H1 (cell line): ENCODE measurements around the gene RAP1A. TPM values are rescaled to one million over a fixed set of nuclear protein-coding genes. Genes with fewer than 3 reads are reported as not detected.

Source experiments
- CTCF ChIA-PET: fragments of 300-600 bp; sonication (Branson Sonifier 250); formaldehyde crosslinking; loops from one replicate; lab custom pipeline; 2021; ENCODE audit not compliant: partially characterized antibody; lab: Charles Lee
- POLR2A ChIA-PET: fragments of 300-600 bp; sonication (Branson Sonifier 250); formaldehyde crosslinking; loops from one replicate; lab custom pipeline; 2021; ENCODE audit warnings: inconsistent platforms; ENCODE audit not compliant: partially characterized antibody; lab: Charles Lee
- DNase-seq, 2 experiments: peaks; one replicate each; pipeline versions ENCODE4 v3.0.0 to v3.0.0-alpha.2; 2010 to 2022; ENCODE audit warnings: low spot score in 2 of 2, low read depth in 1 of 2, mixed read lengths in 1 of 2
- FAIRE-seq: peaks from 2 replicates; lab custom pipeline; 2011; peaks lifted over from hg19 to GRCh38; lab: Jason Lieb, UNC
- H2AFZ ChIP-seq: 2 replicates; pipeline ENCODE4 v1.8.1; 2012; ENCODE audit warnings: low read length, inconsistent platforms
- H2AK5ac ChIP-seq: 2 replicates; pipeline ENCODE4 v1.6.1; 2013; ENCODE audit warnings: low read depth, low read length
- H2BK120ac ChIP-seq: replicated peaks from 2 replicates; pipeline ENCODE3; 2013; ENCODE audit warnings: low read depth, low read length, inconsistent platforms
- H2BK12ac ChIP-seq: 2 replicates; pipeline ENCODE4 v1.6.1; 2013; ENCODE audit warnings: low read depth, low read length
- H2BK15ac ChIP-seq: 2 replicates; pipeline ENCODE4 v1.6.1; 2013; ENCODE audit warnings: low read length
- H2BK20ac ChIP-seq: 2 replicates; pipeline ENCODE4 v1.6.1; 2013; ENCODE audit warnings: low read length
- H2BK5ac ChIP-seq: 2 replicates; pipeline ENCODE4 v1.6.1; 2013; ENCODE audit warnings: low read depth, low read length
- H3K14ac ChIP-seq: 2 replicates; pipeline ENCODE4 v1.6.1; 2013; ENCODE audit warnings: inconsistent platforms; ENCODE audit not compliant: insufficient read length
- H3K18ac ChIP-seq: 2 replicates; pipeline ENCODE4 v1.6.1; 2013; ENCODE audit warnings: low read length; ENCODE audit errors: extremely low read depth
- H3K23ac ChIP-seq: 2 replicates; pipeline ENCODE4 v1.6.1; 2013; ENCODE audit warnings: inconsistent platforms; ENCODE audit not compliant: insufficient read length
- H3K23me2 ChIP-seq: 2 replicates; pipeline ENCODE4 v1.6.1; 2013; ENCODE audit warnings: low read depth, low read length
- H3K27ac ChIP-seq: 2 replicates; pipeline ENCODE4 v1.6.1; 2011; ENCODE audit warnings: low read depth, low read length, inconsistent platforms
- H3K27me3 ChIP-seq, 4 experiments: replicated peaks in 1 of 4; 1 replicate in 1 of 4; 2 replicates in 3 of 4; pipeline versions ENCODE4 v1.6.1 to v1.8.1; 2011 to 2013; ENCODE audit warnings: low read length in 3 of 4, mild to moderate bottlenecking in 3 of 4, inconsistent platforms in 2 of 4, mixed read lengths in 2 of 4, moderate library complexity in 1 of 4; ENCODE audit not compliant: control insufficient read depth in 3 of 4, insufficient read depth in 3 of 4; ENCODE audit errors: extremely low read depth in 1 of 4
- H3K36me3 ChIP-seq, 4 experiments: 2 replicates each; pipeline versions ENCODE4 v1.6.1 to v1.8.1; 2011 to 2013; ENCODE audit warnings: mild to moderate bottlenecking in 4 of 4, low read length in 3 of 4, moderate library complexity in 2 of 4, control low read depth in 1 of 4, inconsistent platforms in 1 of 4; ENCODE audit not compliant: insufficient read depth in 4 of 4, control insufficient read depth in 2 of 4
- H3K4ac ChIP-seq: replicated peaks from 2 replicates; pipeline ENCODE3; 2013; ENCODE audit warnings: low read length, low read depth, mixed read lengths, inconsistent platforms; ENCODE audit not compliant: insufficient read length
- H3K4me1 ChIP-seq, 4 experiments: replicated peaks in 1 of 4; 1 replicate in 1 of 4; 2 replicates in 3 of 4; pipeline versions ENCODE4 v1.6.1 to v1.8.1; 2011 to 2013; ENCODE audit warnings: low read length in 3 of 4, inconsistent platforms in 2 of 4, mixed read lengths in 1 of 4; ENCODE audit not compliant: insufficient read depth in 4 of 4, control insufficient read depth in 3 of 4
- H3K4me2 ChIP-seq, 2 experiments: 2 replicates each; pipeline versions ENCODE4 v1.6.1 to v1.8.1; 2011 to 2013; ENCODE audit warnings: low read depth in 2 of 2, low read length in 2 of 2, control low read depth in 1 of 2, inconsistent platforms in 1 of 2, mild to moderate bottlenecking in 1 of 2; ENCODE audit not compliant: insufficient read depth in 1 of 2
- H3K4me3 ChIP-seq, 4 experiments: fragments of 200-600, 300-600 bp in 1 of 4; sonication (generic), shearing (Covaris generic), sonication (Bioruptor Twin) in 1 of 4; 2 replicates each; pipeline versions ENCODE4 v1.5.1 to v1.8.1; 2011 to 2016; ENCODE audit warnings: low read length in 4 of 4, low read depth in 3 of 4, control low read depth in 2 of 4, inconsistent platforms in 2 of 4, mild to moderate bottlenecking in 2 of 4, mixed read lengths in 1 of 4, moderate library complexity in 1 of 4; ENCODE audit not compliant: insufficient read depth in 2 of 4; ENCODE audit errors: extremely low read depth in 1 of 4
- H3K56ac ChIP-seq: replicated peaks from 2 replicates; pipeline ENCODE3; 2013; ENCODE audit warnings: low read depth, mild to moderate bottlenecking, mixed read lengths, low read length, inconsistent platforms; ENCODE audit not compliant: insufficient read length
- H3K79me1 ChIP-seq: 2 replicates; pipeline ENCODE4 v1.6.1; 2013; ENCODE audit warnings: low read depth, low read length, control low read depth
- H3K79me2 ChIP-seq, 2 experiments: 2 replicates each; pipeline versions ENCODE4 v1.6.1 to v1.8.1; 2012 to 2013; ENCODE audit warnings: low read length in 2 of 2, mild to moderate bottlenecking in 2 of 2, inconsistent platforms in 1 of 2; ENCODE audit not compliant: insufficient read depth in 2 of 2, control insufficient read depth in 1 of 2
- H3K9ac ChIP-seq, 4 experiments: replicated peaks in 1 of 4; 1 replicate in 1 of 4; 2 replicates in 3 of 4; pipeline versions ENCODE4 v1.6.1 to v1.8.1; 2011 to 2013; ENCODE audit warnings: low read depth in 3 of 4, low read length in 3 of 4, control low read depth in 2 of 4, mild to moderate bottlenecking in 2 of 4, moderate library complexity in 2 of 4, inconsistent platforms in 1 of 4; ENCODE audit errors: extremely low read depth in 1 of 4
- H3K9me3 ChIP-seq, 2 experiments: 2 replicates each; pipeline versions ENCODE4 v1.6.1 to v1.8.1; 2012 to 2013; ENCODE audit warnings: mild to moderate bottlenecking in 2 of 2, moderate library complexity in 2 of 2, control low read depth in 1 of 2, inconsistent platforms in 1 of 2, low read depth in 1 of 2, low read length in 1 of 2, mixed read lengths in 1 of 2; ENCODE audit not compliant: insufficient read depth in 2 of 2
- H4K20me1 ChIP-seq, 2 experiments: replicated peaks in 1 of 2; 2 replicates each; pipeline versions ENCODE3 to v1.8.1; 2011 to 2013; ENCODE audit warnings: inconsistent platforms in 2 of 2, low read length in 2 of 2, mild to moderate bottlenecking in 1 of 2; ENCODE audit not compliant: insufficient read depth in 2 of 2, control insufficient read depth in 1 of 2
- H4K5ac ChIP-seq: 2 replicates; pipeline ENCODE4 v1.6.1; 2013; ENCODE audit warnings: low read length, low read depth, mixed read lengths, inconsistent platforms; ENCODE audit not compliant: insufficient read length
- H4K8ac ChIP-seq: 2 replicates; pipeline ENCODE4 v1.8.0; 2013; ENCODE audit warnings: mild to moderate bottlenecking, moderate library complexity, low read length, inconsistent platforms; ENCODE audit not compliant: insufficient read depth; ENCODE audit errors: extremely low read depth
- H4K91ac ChIP-seq: replicated peaks from 2 replicates; pipeline ENCODE3; 2013; ENCODE audit warnings: low read length, mixed read lengths, inconsistent platforms; ENCODE audit not compliant: insufficient read length
- ATF3 ChIP-seq: IDR thresholded peaks from 2 replicates; pipeline ENCODE4 v1.6.1; 2011; ENCODE audit warnings: low read depth, mild to moderate bottlenecking, low read length; ENCODE audit not compliant: insufficient read depth
- BRCA1 ChIP-seq: IDR thresholded peaks from 2 replicates; pipeline ENCODE4 v1.6.1; 2012; ENCODE audit warnings: low read depth, low read length, improper control_type of control experiment
- CTBP2 ChIP-seq: IDR thresholded peaks from 2 replicates; pipeline ENCODE4 v1.7.0; 2011; ENCODE audit warnings: borderline replicate concordance, mild to moderate bottlenecking, moderate library complexity, mixed read lengths, low read length; ENCODE audit not compliant: insufficient read depth, insufficient read length
- HDAC2 ChIP-seq, 2 experiments: fragments of 300-600 bp in 1 of 2; sonication (generic) in 1 of 2; IDR thresholded peaks; 2 replicates each; pipeline ENCODE4 v1.6.1; 2011 to 2012; ENCODE audit warnings: low read depth in 2 of 2, low read length in 2 of 2, mild to moderate bottlenecking in 2 of 2, moderate library complexity in 2 of 2, borderline replicate concordance in 1 of 2, inconsistent platforms in 1 of 2
- HDAC6 ChIP-seq: IDR thresholded peaks from one replicate; pipeline ENCODE4 v1.7.1; 2012; ENCODE audit warnings: low read depth, mild to moderate bottlenecking, inconsistent platforms, low read length, moderate library complexity
- SIRT6 ChIP-seq: IDR thresholded peaks from one replicate; pipeline ENCODE4 v1.7.1; 2012; ENCODE audit warnings: low read length, inconsistent platforms
- TBP ChIP-seq: IDR thresholded peaks from 2 replicates; pipeline ENCODE4 v1.6.1; 2011; ENCODE audit warnings: low read depth, low read length, improper control_type of control experiment
- TEAD4 ChIP-seq: IDR thresholded peaks from 2 replicates; pipeline ENCODE4 v1.6.1; 2012; ENCODE audit warnings: low read depth, low read length, inconsistent platforms, mixed read lengths
- ZNF274 ChIP-seq: IDR thresholded peaks from 2 replicates; pipeline ENCODE4 v1.7.0; 2012; ENCODE audit warnings: low read length, borderline replicate concordance; ENCODE audit errors: extremely low read depth
- WGBS, 2 experiments: shearing (Covaris generic) in 1 of 2; methylation state at CpG; one replicate each; pipeline versions ENCODE4 v1.1.6 to v1.1.7; 2013 to 2015; ENCODE audit warnings: low lambda C conversion rate in 2 of 2, mixed read lengths in 2 of 2, inconsistent platforms in 1 of 2, low coverage in 1 of 2, missing lambda C conversion rate in 1 of 2; ENCODE audit not compliant: insufficient replicate concordance in 2 of 2, insufficient coverage in 1 of 2, insufficient read length in 1 of 2; ENCODE audit errors: extremely low coverage in 1 of 2, missing lambda C conversion rate in 1 of 2; 5-methylcytosine and 5-hydroxymethylcytosine counted together
- polyA plus RNA-seq, 7 experiments: library from polyadenylated mRNA; depleted of rRNA in 3 of 7; stranded (reverse) in 5 of 7; unstranded in 2 of 7; fragments of >200 nt in 5 of 7; fragments of 200-250 nt in 2 of 7; gene quantifications; 1 replicate in 5 of 7; 2 replicates in 1 of 7; 4 replicates in 1 of 7; pipeline versions ENCODE4 v1.2.1 to v1.2.3, GENCODE V29; 2011 to 2013; ENCODE audit warnings: missing spikeins in 2 of 7, mixed read lengths in 2 of 7
- total RNA-seq: library from RNA; stranded (reverse); fragmentation: NEBNext Ultra II Directional; extraction: Animal tissue kit (Norgen Biotek cat#: 25700); gene quantifications from 2 replicates; pipeline ENCODE4 v1.2.1, GENCODE V29; 2021
- TF ChIP-seq, protein P1 (sequence below): IDR thresholded peaks from 2 replicates; pipeline ENCODE4 v1.6.1; 2011; ENCODE audit warnings: low read length, improper control_type of control experiment

RAP1A gene
- total and polyA plus RNA-seq, 2 of the 8 experiments (the other 6 are each of a cell fraction or from before 2014, with no cell fraction given): 10.9 to 35.8 TPM

GRCh38 chr1:111611986-111612385 is 7.6 kb upstream of the RAP1A start:
- FAIRE-seq: no peak
- ChIA-PET POLR2A (no interaction called here), CTCF (no interaction called here)

More at GRCh38 chr1:111611986-111612385, 7.6 kb upstream of the RAP1A start:
- no peaks in the 10 kb centered on the region for H3K79me2 ChIP-seq
- no peak overlapping the region for H3K23ac ChIP-seq
- H3K14ac ChIP-seq: no peak overlapping the region
- no peak overlapping the region for H4K5ac ChIP-seq
- no peak overlapping the region for H2BK15ac ChIP-seq
- H2AFZ ChIP-seq: no peak overlapping the region
- H3K27me3 ChIP-seq: no peaks in the 10 kb centered on the region
- no peak overlapping the region for H2BK20ac ChIP-seq
- 66% methylated on average over 2 of the region's 2 CpGs; no CpG with 5 or more reads in 1 of the 2 experiments for WGBS, 2 experiments
- peaks cover 3 to 12% of the 10 kb centered on the region in 2 experiments; a peak in 3 of 4 replicates for H3K9me3 ChIP-seq
- H3K27ac ChIP-seq: no peak overlapping the region
- H2BK5ac ChIP-seq: no peak overlapping the region
- H3K18ac ChIP-seq: no peak overlapping the region
- H4K91ac ChIP-seq: no peak overlapping the region
- TF ChIP-seq ATF3 (no peak), HDAC2 (IDR thresholded peaks at IDR 0.05; ENCODE audit: borderline replicate concordance in 1 of 2, low read depth in 2 of 2, low read length in 2 of 2) (no peak), SIRT6 (no peak), TBP (no peak), HDAC6 (no peak), BRCA1 (no peak), CTBP2 (no peak), ZNF274 (no peak), TEAD4 (no peak)
- TF ChIP-seq, protein P1, sequence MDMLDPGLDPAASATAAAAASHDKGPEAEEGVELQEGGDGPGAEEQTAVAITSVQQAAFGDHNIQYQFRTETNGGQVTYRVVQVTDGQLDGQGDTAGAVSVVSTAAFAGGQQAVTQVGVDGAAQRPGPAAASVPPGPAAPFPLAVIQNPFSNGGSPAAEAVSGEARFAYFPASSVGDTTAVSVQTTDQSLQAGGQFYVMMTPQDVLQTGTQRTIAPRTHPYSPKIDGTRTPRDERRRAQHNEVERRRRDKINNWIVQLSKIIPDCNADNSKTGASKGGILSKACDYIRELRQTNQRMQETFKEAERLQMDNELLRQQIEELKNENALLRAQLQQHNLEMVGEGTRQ: no peak
- H3K4ac ChIP-seq: no peak overlapping the region
- H2AK5ac ChIP-seq: no peak overlapping the region
- H3K4me1 ChIP-seq: no peaks in the 10 kb centered on the region
- no peaks in the 10 kb centered on the region for H4K20me1 ChIP-seq
- DNase-seq: no peak
- no peak overlapping the region for H3K56ac ChIP-seq
- no peak overlapping the region for H3K4me3 ChIP-seq
- no peak overlapping the region for H3K4me2 ChIP-seq
- H3K9ac ChIP-seq: no peak overlapping the region
- no peaks in the 10 kb centered on the region for H3K79me1 ChIP-seq
- no peak overlapping the region for H4K8ac ChIP-seq
- H3K23me2 ChIP-seq: no peaks in the 10 kb centered on the region
- no peak overlapping the region for H2BK120ac ChIP-seq
- H3K36me3 ChIP-seq: 0 out of 8 replicates have a peak, but pooled peaks cover 0 to 2% (median 0%) of the 10 kb centered on the region in 4 experiments
- no peak overlapping the region for H2BK12ac ChIP-seq
